ENCODE measurements around the gene KCNH6. TPM values are rescaled to one million over a fixed set of nuclear protein-coding genes. Genes with fewer than 3 reads are reported as not detected.

KCNH6 gene
- total RNA-seq, 2 donors from 2014 or later, result 0.78 TPM; not detected in 1

GRCh38 chr17:63481488-63481870 is 41.7 kb upstream of the KCNH6 start:
- ATAC-seq (no peak), DNase-seq (no peak)
- H3K27ac ChIP-seq, result no peak overlapping the region
- no peak overlapping the region for H3K4me3 ChIP-seq
- intact Hi-C loops (cut with DNase I), result loop anchor here (5.0 kb wide), 1 partner anchor 59 kb away; no protein-coding TSS in a partner anchor
- H3K27me3 ChIP-seq, result no peaks in the 10 kb centered on the region
- no peaks in the 10 kb centered on the region for H3K36me3 ChIP-seq (replicated peaks in 1 of 2; ENCODE audit: insufficient read depth in 1 of 2, low read depth in 2 of 2)
- WGBS, 2 donors, result 89% methylated on average over 13 to 16 of the region's 16 CpGs
- TF ChIP-seq POLR2A (IDR thresholded peaks at IDR 0.05) (no peak), CTCF (IDR thresholded peaks at IDR 0.05) (no peak)
- H3K4me1 ChIP-seq, result peaks cover 27% of the 10 kb centered on the region
- H3K9me3 ChIP-seq, result no peaks in the 10 kb centered on the region

GRCh38 chr17:63482509-63482908 is 40.6 kb upstream of the KCNH6 start:
- peaks cover 17% of the 10 kb centered on the region for H3K4me1 ChIP-seq
- intact Hi-C loops (cut with DNase I), result loop anchor here (5.0 kb wide), 1 partner anchor 60 kb away; no protein-coding TSS in a partner anchor
- TF ChIP-seq POLR2A (IDR thresholded peaks at IDR 0.05) (no peak), CTCF (IDR thresholded peaks at IDR 0.05) (no peak)
- no peaks in the 10 kb centered on the region for H3K36me3 ChIP-seq (replicated peaks in 1 of 2; ENCODE audit: insufficient read depth in 1 of 2, low read depth in 2 of 2)
- 85 to 92% methylated on average over 14 to 16 of the region's 16 CpGs for WGBS, 2 donors
- H3K27me3 ChIP-seq, result no peaks in the 10 kb centered on the region
- no peak for DNase-seq
- no peak overlapping the region for H3K4me3 ChIP-seq
- no peaks in the 10 kb centered on the region for H3K9me3 ChIP-seq
- no peak for ATAC-seq
- H3K27ac ChIP-seq, result no peak overlapping the region

GRCh38 chr17:63483038-63483437 is 40.1 kb upstream of the KCNH6 start:
- 73 to 79% methylated on average over 10 of the region's 10 CpGs for WGBS, 2 donors
- H3K27ac ChIP-seq, result no peak overlapping the region

GRCh38 chr17:63483655-63484575 is 39.2 kb upstream of the KCNH6 start:
- H3K27ac ChIP-seq, result no peak overlapping the region
- WGBS, 2 donors, result 85 to 91% methylated on average over 6 to 16 of the region's 16 CpGs
- intact Hi-C loops (cut with DNase I), result loop anchor here (5.0 kb wide), 1 partner anchor 62 kb away; no protein-coding TSS in a partner anchor

More at GRCh38 chr17:63483038-63483437, 40.1 kb upstream of the KCNH6 start:
- TF ChIP-seq CTCF (IDR thresholded peaks at IDR 0.05) (no peak), POLR2A (IDR thresholded peaks at IDR 0.05) (no peak)
- H3K36me3 ChIP-seq (replicated peaks in 1 of 2; ENCODE audit: insufficient read depth in 1 of 2, low read depth in 2 of 2), result no peaks in the 10 kb centered on the region
- no peaks in the 10 kb centered on the region for H3K9me3 ChIP-seq
- H3K4me1 ChIP-seq, result peaks cover 12% of the 10 kb centered on the region
- intact Hi-C loops (cut with DNase I), result loop anchor here (5.0 kb wide), 1 partner anchor 61 kb away; no protein-coding TSS in a partner anchor
- ATAC-seq (no peak), DNase-seq (no peak)
- H3K4me3 ChIP-seq, result no peak overlapping the region
- H3K27me3 ChIP-seq, result no peaks in the 10 kb centered on the region

More at GRCh38 chr17:63483655-63484575, 39.2 kb upstream of the KCNH6 start:
- TF ChIP-seq CTCF (IDR thresholded peaks at IDR 0.05) (no peak), POLR2A (IDR thresholded peaks at IDR 0.05) (no peak)
- Histone ChIP-seq H3K4me1 (peaks cover 3% of the 10 kb centered on the region), H3K27me3 (no peaks in the 10 kb centered on the region), H3K9me3 (no peaks in the 10 kb centered on the region), H3K36me3 (replicated peaks in 1 of 2; ENCODE audit: insufficient read depth in 1 of 2, low read depth in 2 of 2) (no peaks in the 10 kb centered on the region), H3K4me3 (no peak overlapping the region)
- ATAC-seq (no peak), DNase-seq (no peak)

Data from body of pancreas (tissue), 4 donors.